Measurements from ENCODE around the gene FAM170B.

GRCh38 chr10:49144058-49144720 is 10.4 kb upstream of the FAM170B start:
- no peak for TF ChIP-seq CTCF (conservative IDR thresholded peaks at IDR 0.05; ENCODE audit: low read length)
- no peak for TF ChIP-seq EZH2phosphoT487 (IDR thresholded peaks at IDR 0.05; ENCODE audit: borderline replicate concordance)

Measured in Loucy (cell line).